ENCODE results near the gene PRKD1.
A peak's percentile ranks its signal among the peaks of the same experiment; 100 is the strongest.

PRKD1 gene

DNA sequence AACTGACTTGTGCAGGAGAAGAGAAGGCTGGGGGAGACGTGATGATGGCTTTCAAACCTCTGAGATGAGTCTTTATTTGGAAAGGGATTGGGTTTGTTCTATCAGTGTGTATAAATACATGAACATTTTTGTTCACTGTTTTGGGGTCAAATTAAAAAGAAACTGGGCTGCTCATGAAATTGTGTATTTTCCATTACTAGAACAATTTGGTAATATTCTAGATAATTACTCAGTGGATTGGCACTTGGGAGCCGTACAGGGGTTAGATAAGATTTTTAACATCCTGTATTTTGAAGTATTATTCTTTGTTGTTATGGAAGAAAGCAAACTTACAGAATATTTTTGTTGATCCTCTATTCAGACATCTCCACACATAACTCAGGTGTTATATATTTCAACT is 340.6 kb downstream of the PRKD1 start:
- DNase-seq, result no peak

DNA sequence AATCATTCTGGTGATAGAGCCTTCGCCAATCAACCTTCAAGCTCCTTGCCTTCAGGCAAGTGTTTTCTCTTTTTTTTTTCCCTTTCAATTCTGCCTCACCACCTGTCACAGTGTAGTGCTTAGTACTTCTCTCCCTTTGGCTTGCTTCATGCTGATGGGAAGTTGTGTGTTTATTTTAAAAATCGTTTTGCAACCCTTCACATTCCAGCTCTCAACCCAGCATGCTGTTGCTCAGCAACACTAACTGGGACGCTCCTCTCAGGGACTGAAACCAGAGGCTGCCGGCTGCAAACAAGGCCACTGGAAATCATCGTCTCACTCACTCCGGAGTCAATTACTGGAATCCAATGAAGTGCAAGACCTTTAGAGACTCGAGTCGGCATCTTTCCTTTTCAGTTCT is 342.7 kb downstream of the PRKD1 start:
- peak; percentile 84 for DNase-seq

DNA sequence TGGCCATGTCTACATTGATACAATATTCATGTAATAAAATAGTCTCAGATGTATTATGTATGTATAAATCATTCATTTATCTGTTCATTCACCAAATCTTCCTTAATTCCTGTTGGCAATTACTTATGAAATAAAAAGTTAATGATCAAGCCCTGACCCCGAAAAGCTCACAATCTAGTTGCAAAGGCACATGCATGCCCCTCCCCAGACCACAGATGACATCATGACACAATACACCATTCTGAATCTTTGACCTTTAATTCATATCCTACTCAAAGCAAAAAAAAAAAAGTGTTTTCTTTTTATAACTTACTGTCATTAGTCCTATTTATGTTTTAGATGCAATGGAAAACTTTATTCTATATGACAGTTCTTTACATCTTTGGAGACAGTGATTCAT is 346.9 kb downstream of the PRKD1 start:
- DNase-seq, result no peak

DNA sequence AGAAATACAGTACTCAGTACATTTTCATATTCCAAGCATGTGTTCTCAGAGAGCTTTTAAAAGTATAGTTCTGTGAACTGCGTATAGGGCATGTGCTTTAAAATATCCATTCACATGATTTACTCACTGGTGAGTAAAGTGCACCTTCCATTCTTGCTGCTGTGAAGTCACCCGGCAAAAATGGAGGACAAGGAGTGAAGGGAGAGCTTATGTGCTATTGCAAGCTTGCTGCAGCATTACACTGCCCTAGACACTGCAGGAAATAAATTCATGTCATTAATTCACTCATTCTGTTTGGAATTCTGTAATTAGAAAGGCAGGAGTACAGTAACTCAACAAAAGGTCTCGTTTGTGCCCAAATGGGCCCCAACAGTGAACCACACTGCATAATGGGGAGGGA is 347.8 kb downstream of the PRKD1 start:
- no peak for DNase-seq

DNA sequence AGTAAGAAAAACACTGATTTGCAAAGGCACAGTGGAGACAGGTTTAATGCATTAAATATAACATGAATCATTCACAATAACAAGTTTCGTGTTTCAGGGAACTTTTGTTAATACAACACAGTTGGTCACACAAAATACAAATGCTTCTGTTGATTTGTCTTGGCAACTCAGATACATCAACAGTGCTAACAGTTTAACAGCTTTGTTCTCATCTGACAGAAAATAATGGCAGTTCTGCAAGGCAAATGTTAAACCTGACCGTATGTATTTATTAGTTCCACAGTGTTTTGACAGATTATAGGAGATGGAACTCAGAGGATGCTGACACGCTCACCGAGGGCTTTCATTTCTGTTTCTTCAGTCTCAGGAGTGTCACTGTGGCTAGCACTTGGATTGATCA is 350.7 kb downstream of the PRKD1 start:
- no peak for DNase-seq

DNA sequence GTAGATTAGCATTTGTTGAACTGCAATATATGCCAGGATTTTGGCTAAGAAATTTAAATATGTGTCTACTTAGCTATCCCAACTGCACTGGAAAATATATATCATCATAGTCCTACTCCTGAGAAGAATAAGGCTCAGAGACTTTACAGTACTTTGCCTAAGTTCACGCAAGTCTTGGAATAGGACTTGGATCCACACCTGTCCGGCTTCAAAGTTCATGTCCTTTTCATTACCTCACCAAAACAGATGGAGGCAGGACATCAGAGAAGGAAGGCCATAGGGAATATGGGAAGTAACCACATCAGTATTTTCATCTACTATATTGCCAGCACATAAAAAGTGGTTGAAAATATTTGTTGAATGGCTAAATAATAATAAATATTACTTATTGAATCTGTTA is 358.5 kb downstream of the PRKD1 start:
- DNase-seq, result no peak

DNA sequence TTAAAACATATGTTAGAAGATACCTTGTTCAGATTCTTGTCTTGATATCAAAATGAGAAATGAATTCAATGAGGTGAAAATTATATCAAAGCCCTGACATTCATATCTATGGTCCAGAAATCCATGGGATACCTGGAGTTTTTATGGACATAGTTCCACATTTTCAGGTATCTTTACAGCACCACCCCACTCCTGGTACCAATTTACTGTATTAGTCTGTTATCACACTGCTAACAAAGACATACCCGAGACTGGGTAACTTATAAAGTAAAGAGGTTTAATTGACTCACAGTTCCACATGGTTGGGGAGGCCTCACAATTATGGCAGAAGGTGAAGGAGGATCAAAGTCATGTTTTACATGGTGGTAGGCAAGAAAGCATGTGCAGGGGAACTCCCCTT is 361.5 kb downstream of the PRKD1 start:
- no peak for DNase-seq

DNA sequence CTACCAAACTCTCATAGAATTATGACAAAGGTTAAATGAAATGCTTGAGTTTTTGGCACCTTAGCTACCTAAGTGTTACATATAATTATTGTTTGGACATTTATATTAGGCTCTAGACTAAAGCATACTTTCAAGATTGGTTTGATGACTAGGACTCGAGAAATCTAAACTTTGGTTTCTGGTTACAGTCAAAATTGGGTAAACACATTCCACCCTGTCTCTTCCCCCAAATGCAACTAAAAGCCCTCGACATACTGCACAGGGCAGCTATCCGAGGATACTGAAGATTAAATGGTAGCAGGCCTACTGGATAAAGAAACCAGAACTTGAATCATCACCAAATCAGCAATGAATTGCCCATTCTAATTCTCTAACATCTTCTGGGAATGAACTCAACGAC is 369.1 kb downstream of the PRKD1 start:
- DNase-seq, result no peak

DNA sequence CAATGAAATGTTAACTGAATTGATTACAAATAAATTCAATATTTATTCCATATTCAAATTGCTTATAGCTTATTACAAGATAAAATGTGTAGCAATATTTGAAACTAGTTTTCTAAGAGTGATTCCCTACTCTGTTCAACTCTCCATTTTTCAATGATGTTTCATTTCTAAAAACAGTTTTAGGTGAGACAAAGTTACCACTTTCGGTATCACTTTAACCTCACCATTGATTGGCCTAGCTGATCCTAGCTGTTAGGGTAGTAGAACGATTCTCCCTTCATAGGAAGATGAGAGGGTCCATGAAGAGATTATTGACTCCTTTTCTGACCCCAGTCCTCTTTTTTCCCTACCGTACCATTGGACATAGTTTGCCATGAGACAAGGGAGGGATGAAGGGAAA is 373.3 kb downstream of the PRKD1 start:
- DNase-seq, result no peak

DNA sequence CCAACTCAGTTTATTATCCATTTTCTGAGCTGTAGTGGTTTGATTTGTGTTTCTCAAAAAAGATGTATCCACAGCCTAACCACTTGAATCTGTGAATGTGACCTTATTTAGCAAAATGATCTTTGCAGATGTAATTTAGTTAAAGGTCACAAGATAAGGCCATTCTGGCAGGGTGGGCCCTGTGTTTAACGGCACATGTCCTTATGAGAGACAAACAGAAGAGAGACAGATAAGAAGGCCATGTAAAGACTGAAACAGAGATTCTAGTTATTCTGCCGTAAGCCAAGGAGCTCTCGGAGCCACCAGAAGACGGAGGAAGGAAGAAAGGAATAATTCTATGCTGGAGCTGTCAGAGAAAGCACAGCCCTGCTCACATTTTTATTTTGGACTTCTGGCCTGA is 374.2 kb downstream of the PRKD1 start:
- DNase-seq, result no peak

DNA sequence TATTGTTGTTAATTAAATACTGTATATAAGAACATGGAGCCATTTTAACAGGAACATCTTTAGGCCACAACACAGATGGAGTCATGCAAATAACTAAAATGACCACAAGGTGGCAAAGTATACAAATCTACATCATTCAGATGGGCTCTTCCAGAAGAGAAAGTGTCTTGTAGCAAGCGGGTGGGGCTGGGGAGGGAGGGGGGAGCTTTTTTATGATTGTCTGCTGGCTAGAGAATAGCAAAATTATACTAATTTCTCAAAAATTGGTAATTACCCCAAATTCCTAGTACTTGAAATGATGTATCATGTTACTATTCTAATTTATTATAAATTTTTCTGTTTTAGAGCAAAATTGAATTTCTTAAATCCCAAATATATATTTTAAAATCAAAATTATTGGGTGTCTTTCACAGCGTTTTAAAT is 378.7 kb downstream of the PRKD1 start:
- peak; percentile 49 for DNase-seq

DNA sequence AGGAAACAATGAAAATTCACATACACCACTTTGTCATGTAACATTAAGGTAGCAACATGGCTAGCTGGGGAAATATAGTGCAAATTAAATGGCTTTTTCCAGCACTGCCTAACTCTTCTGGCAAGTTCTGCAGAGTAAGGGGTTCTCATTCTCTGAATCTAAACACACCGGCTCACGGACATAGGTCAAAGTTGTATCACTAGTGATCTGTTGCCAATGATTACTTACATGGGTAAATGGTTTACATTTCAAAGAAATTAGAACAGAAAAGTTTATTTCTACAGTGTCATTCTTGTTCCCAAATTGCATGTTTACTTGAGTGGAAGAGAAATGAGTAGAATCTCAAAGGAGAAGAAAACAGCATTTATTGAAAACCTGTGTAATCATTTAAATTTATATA is 381.9 kb downstream of the PRKD1 start:
- DNase-seq, result no peak

DNA sequence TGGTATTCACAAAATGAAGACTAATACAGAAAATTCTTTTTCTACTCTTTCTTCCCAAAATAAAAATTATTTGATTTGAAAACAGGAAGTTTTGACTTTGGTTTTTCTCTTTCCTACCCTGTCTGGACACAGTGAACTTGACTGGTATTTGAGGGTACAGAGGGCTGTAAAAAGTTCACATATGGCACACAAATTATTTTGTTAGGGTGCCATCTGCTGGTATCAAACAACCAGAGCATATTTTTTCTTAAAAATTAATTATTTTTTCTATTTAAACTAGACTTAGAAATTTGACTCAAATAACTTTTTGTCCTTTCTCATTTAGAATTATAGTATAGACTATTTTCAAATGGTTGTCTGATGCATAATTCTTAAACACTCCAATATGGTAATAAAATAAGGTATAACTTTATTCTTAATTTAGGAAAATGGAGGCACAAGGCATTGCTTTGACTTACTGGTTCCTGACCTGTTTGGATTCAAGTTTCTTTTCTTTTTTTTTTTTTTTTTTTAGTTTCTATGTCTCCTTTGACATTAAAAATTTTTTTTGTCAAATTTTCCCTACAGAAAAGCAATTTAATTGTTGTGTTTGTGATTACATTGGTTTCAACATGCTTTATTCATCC is 390.6 kb downstream of the PRKD1 start:
- DNase-seq, result no peak

DNA sequence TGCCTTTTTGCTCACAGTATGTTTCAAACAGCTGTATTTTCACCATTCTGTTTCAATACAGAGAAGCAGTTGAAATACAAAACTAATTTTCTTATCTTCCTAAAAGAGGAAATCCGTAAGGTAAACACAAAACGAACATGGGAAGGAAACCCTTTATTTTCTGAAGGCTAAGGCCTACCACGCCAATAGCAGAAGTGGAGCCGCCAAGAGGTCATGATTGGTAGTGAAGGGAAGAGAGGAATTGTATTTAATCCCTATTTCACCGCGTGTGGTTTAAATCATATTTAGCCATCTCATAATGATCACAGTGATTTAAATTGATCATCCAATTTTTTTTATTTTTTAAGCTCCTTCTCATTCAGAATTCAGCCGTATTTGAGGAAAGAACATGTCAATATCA is 398.2 kb downstream of the PRKD1 start:
- DNase-seq, result peak; percentile 17

DNA sequence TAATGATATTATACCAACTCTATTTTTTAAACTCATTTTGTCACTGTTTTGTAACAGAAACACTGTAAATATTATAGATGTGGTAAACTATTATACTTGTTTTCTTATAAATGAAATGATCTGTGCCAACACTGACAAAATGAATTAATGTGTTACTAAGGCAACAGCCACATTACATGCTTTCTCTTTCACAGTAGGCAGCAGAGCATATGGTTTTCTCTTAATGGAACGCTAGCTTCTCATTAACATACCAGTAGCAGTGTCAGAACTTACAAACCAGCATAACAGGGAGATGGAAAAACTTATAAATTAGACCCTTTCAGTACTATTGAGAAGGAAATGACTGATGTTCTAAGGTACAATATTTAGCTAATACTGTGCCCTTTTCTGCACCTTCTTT is 398.8 kb downstream of the PRKD1 start:
- DNase-seq, result no peak

DNA sequence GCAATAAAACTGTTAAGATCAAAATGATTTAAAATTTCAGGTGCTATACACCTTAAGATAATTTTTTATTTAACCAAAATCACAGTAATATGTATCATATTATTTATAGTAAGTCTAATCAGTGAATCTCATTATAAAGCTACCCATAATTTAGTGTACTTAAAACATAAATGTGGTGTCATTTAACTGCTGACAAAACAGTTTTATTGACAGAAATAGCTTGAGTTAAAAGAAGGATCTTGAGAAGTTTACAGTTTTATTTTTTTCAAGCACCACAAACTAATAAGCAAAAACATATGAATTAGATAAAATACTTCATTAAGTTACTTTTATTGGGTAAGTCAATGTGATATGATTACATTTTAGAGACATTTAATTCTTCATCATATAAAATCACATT is 400.4 kb downstream of the PRKD1 start:
- DNase-seq, result no peak

All from NCI-H1092 (cell line).